GM19324 (cell line): ENCODE results near the gene RPL22.
A peak's percentile ranks its signal among the peaks of the same experiment; 100 is the strongest.

Source experiments
- ATAC-seq: cut with Tn5 transposase; IDR thresholded peaks from one replicate; pipeline ENCODE4 v1.9.1; 2021; ENCODE audit warnings: mild to moderate bottlenecking, moderate library complexity; ENCODE audit not compliant: unreplicated experiment, low FRiP score

RPL22 gene

DNA sequence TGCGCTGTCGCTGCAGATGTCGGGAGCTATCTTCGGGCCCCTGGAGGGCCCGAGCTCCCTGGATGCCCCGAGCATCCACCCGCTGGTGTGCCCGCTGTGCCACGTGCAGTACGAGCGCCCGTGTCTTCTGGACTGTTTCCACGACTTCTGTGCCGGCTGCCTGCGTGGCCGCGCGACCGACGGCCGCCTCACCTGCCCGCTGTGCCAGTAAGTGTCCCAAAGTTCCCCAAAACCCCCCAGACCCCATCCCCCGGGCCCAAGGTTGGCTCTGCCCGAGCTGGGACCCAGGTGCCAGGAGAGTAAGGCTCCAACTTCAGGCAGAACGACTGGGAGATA, 7.1 kb upstream of the RPL22 start:
- ATAC-seq, result no peak

DNA sequence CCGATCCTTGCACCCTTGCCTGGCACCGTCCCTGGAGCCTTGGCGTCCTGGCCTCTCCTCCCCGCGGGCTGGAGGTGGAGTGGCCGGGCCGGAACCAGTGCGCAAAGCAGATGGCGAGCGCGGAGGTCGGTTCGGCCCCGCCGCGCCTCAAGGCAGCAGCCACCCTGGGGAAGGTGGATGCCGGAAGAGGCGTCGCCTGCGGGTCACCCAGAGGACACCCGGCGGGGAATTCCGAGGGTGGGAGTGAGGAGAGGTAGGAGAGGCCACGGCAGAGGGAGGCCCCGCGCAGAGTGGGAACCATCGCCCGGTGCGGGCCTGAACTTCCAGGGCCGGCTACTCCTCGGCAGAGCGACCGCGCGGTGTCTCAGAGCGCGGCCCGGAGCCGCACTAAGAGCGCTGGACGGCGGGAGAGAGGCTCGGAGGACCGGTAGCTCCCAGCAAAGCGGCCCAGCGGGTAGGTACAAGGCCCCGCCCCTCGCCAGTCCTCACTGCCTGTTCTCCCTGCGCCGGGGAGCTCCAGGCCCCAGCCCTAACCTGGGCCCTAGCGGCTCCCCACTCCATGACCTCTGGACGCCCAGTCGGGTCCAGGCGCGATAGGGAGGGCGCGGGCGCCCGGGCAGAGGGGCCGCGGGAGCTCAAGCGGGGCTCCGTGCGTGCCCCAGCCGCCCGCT, 6.6 kb upstream of the RPL22 start, which contains the start of gene RNF207:
TSS of gene RNF207 (plus strand) at position 271 of the 671 bp plus-strand sequence. CDS start 417 bp downstream, outside the sequence.
- peak; percentile 57 for ATAC-seq

DNA sequence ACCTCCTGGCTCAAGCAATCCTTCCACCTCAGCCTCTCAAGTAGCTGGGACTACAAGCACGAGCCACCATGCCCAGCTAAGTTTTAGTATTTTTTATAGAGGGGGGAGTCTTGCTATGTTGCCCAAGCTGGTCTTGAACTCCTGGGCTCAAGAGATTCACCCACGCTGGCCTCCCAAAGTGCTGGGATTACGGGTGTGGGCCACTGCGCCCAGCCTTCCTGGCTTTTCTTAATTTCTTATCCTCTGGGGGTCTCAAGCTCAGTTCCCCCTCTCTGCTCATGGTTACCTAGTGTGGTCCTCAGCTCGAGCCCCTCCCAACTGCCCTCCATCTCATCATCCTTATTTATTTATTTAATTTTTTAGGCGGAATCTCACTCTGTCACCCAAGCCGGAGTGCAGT, 2.9 kb upstream of the RPL22 start:
- no peak for ATAC-seq

- ATAC-seq, result no peak
Measured at GRCh38 chr1:6200188-6200809, 904 bp upstream of the RPL22 start.

- peak; percentile 29 for ATAC-seq
Measured at GRCh38 chr1:6198646-6199297, 623 bp downstream of the RPL22 start.

GRCh38 chr1:6197746-6198427, 1.5 kb downstream of the RPL22 start:
- ATAC-seq, result no peak

DNA sequence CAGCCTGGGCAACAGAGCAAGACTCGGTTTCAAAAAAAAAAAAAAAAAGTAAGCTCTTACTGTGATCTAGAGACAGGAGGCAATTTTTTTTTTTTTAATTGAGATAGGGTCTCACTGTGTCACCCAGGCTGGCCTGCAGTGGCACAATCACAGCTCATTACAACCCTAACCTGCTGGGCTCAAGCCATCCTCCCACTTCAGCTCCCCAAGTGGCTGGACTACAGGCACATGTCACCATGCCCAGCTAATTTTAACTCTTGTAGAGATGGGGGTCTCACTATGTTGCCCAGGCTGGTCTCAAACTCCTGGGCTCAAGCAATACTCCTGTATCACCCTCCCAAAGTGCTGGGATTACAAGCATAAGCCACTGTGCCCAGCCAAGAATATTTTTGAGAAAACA, 7.4 kb downstream of the RPL22 start:
- ATAC-seq, result no peak

DNA sequence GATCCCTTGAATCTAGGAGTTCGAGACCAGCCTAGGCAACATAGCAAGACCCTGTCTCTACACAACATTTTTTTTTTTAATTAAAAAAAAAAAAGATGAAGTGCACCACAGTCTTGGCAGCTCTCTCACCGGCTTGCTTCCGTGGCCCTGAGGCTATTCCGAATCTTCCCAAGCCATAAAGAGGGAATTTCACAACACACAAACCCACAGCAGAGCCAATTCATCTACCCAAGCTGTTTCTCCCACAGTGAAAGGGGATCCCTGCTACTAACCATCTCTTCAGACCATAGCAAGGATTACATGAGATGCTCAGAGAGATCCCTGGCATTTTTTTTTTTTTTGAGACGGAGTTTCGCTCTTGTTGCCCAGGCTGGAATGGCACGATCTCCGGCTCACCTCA, 10.9 kb downstream of the RPL22 start:
- ATAC-seq, result no peak

- no peak for ATAC-seq
Measured at GRCh38 chr1:6185635-6186382, 13.6 kb downstream of the RPL22 start.

DNA sequence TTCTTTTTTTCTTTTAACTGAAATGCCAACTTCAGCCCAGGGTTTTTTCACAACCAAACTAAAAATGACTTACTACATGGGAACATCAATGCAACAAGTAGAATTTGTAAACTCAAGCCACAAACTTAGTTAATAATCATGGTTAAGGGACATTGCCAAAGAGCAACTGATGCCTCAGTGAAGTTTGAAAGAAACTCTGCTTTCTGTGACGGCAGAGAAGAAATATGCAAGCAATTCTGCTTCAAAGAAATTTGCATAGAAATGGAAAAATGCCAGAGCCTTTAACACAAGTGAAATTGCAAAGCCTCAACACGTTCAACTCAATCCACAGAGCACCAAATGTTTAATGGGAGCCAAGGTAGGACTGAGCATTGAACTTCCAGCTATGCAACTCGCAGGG, 14.2 kb downstream of the RPL22 start:
- no peak for ATAC-seq

- no peak for ATAC-seq
Measured at GRCh38 chr1:6184083-6184783, 15.2 kb downstream of the RPL22 start.

GRCh38 chr1:6183520-6183989, 15.8 kb downstream of the RPL22 start:
- no peak for ATAC-seq

- ATAC-seq, result no peak
Measured at GRCh38 chr1:6181347-6181770, 18.0 kb downstream of the RPL22 start.

- no peak for ATAC-seq
Measured at GRCh38 chr1:6180707-6181311, 18.6 kb downstream of the RPL22 start.

GRCh38 chr1:6180268-6180706, 19.1 kb downstream of the RPL22 start, which contains the start of gene CHD5:
Gene CHD5 (minus strand): TSS chr1:6180321. CDS start chr1:6180023, 298 bp downstream.
- ATAC-seq, result no peak

- no peak for ATAC-seq
Measured at GRCh38 chr1:6179564-6180175, 19.7 kb downstream of the RPL22 start.

- no peak for ATAC-seq
Measured at GRCh38 chr1:6178751-6179563, 20.4 kb downstream of the RPL22 start.
